Natural killer cell (primary cell): ENCODE data around the gene TBL3. TPM values are rescaled to one million over a fixed set of nuclear protein-coding genes. Genes with fewer than 3 reads are reported as not detected.

Experiments used
- ATAC-seq, 3 donors: fragments of 150-1000 bp in 2 of 3; fragments of 200-7000 bp in 1 of 3; cut with Tn5 transposase; 1 replicate in 1 of 3; 2 replicates in 2 of 3; pipeline ENCODE4 v1.10.0; 2021; ENCODE audit warnings: mild to moderate bottlenecking in 2 of 3, moderate library complexity in 2 of 3
- DNase-seq, 2 donors: peaks; one replicate each; pipeline versions ENCODE4 v3.0.0 to v3.0.0-alpha.2; 2013 to 2021; ENCODE audit warnings: mixed read lengths in 1 of 2
- H3K27ac ChIP-seq: one replicate; pipeline ENCODE4 v1.5.1; 2013; ENCODE audit warnings: mild to moderate bottlenecking, low read length
- H3K27me3 ChIP-seq: one replicate; pipeline ENCODE4 v1.6.1; 2013; ENCODE audit warnings: low read length; ENCODE audit not compliant: control insufficient read depth, insufficient read depth
- H3K36me3 ChIP-seq: one replicate; pipeline ENCODE4 v1.6.1; 2013; ENCODE audit warnings: low read length; ENCODE audit not compliant: control insufficient read depth, insufficient read depth
- H3K4me1 ChIP-seq: one replicate; pipeline ENCODE4 v1.6.1; 2013; ENCODE audit warnings: low read length; ENCODE audit not compliant: control insufficient read depth, insufficient read depth
- H3K4me3 ChIP-seq: one replicate; pipeline ENCODE4 v1.5.1; 2013; ENCODE audit warnings: low read length
- H3K9me3 ChIP-seq: one replicate; pipeline ENCODE4 v1.6.1; 2013; ENCODE audit warnings: low read length; ENCODE audit not compliant: control insufficient read depth, insufficient read depth
- H3K27ac Mint-ChIP-seq, 2 donors: one replicate each; pipeline ENCODE4 v1.8.0; 2022; ENCODE audit warnings: mild to moderate bottlenecking in 2 of 2, mixed read lengths in 2 of 2, moderate library complexity in 1 of 2
- H3K27me3 Mint-ChIP-seq, 2 donors: one replicate each; pipeline ENCODE4 v1.8.0; 2022; ENCODE audit warnings: low read depth in 2 of 2, mixed read lengths in 2 of 2
- H3K36me3 Mint-ChIP-seq: one replicate; pipeline ENCODE4 v1.8.0; 2022; ENCODE audit warnings: mixed read lengths
- H3K4me1 Mint-ChIP-seq, 2 donors: one replicate each; pipeline ENCODE4 v1.8.0; 2022; ENCODE audit warnings: mixed read lengths in 2 of 2
- H3K4me3 Mint-ChIP-seq: one replicate; pipeline ENCODE4 v1.8.0; 2022; ENCODE audit warnings: mild to moderate bottlenecking, moderate library complexity, mixed read lengths
- H3K9me3 Mint-ChIP-seq, 2 donors: one replicate each; pipeline ENCODE4 v1.8.0; 2022; ENCODE audit warnings: mixed read lengths in 2 of 2
- CTCF ChIP-seq: fragments of 200-600 bp; IDR thresholded peaks from one replicate; pipeline ENCODE4 v1.8.0; 2022; ENCODE audit warnings: antibody characterized with exemption
- WGBS: methylation state at CpG from one replicate; pipeline ENCODE4 v1.1.7; 2013; ENCODE audit warnings: missing lambda C conversion rate; ENCODE audit not compliant: insufficient coverage; 5-methylcytosine and 5-hydroxymethylcytosine counted together
- intact Hi-C: fragments of 100-400 bp; cut with micrococcal nuclease; formaldehyde crosslinking; loops from one replicate; pipeline ENCODE4 v1.14.2; 2022
- total RNA-seq, 4 donors: library from RNA; stranded (reverse); fragments of 120-200 nt in 1 of 4; gene quantifications; one replicate each; pipeline versions ENCODE4 v1.2.3 to v1.2.4, GENCODE V29; 2013 to 2022

Gene TBL3
- total RNA-seq, 3 donors from 2014 or later (not counting 1 experiment from before 2014, with no cell fraction given) = 25.1 to 28.9 (median 28.1) TPM

GRCh38 chr16:1958715-1959268 is 13.1 kb upstream of the TBL3 start:
- no peak for ATAC-seq

DNA sequence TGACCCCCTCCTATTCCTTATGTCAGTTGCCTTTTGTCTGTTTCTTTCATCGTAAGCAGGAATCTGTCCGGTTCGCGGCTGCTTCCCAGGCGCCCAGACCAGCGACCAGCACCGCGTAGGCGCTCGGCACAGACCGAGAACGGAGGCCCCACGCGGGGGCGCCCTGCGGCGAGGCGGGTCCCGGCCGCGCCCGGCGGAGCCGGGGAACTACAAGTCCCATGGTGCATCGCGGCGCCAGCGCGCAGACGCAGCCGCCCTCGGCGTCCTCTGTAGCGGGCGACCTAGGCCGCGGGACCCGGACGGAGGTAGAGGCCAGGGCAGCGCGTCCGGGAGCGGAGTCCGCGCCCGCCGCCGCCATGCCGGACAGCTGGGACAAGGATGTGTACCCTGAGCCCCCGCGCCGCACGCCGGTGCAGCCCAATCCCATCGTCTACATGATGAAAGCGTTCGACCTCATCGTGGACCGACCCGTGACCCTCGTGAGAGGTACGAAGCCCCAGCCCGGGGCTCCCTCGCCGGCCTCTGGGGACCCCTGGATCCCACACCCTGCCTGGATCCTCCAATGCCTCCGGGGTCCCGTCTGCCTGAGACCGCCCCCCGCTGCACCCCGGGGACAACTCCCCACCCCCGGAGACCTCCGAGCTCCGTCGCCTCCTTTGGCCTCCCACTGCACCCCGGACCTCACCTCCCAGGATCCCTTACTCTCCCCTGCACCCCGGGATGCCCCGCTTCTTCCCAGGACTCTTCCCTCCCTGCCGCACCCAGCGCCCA is 12.4 kb upstream of the TBL3 start, which contains the start of gene NDUFB10:
TSS of gene NDUFB10 (plus strand) at position 270 of the 771 bp plus-strand sequence. CDS start at position 357, 87 bp downstream.
- no peaks in the 10 kb centered on the region for H3K9me3 Mint-ChIP-seq
- DNase-seq (peak; percentile 83 to 96), ATAC-seq (peak; percentile 89 to 94 (median 90))
- TF ChIP-seq CTCF = peak; percentile 30
- no peaks in the 10 kb centered on the region for H3K27me3 ChIP-seq
- under 1% methylated on average over 79 of the region's 79 CpGs for WGBS
- peak within 1 kb of the TSS; percentile 91 for H3K4me3 Mint-ChIP-seq
- no peaks in the 10 kb centered on the region for H3K9me3 ChIP-seq
- intact Hi-C loops = no loop called here
- H3K27me3 Mint-ChIP-seq = no peaks in the 10 kb centered on the region
- peaks cover 29 to 31% of the 10 kb centered on the region in 2 donors for H3K4me1 Mint-ChIP-seq
- no peaks in the 10 kb centered on the region for H3K36me3 Mint-ChIP-seq
- H3K27ac Mint-ChIP-seq = peak within 1 kb of the TSS; percentile 56 to 85
- H3K27ac ChIP-seq = peak within 1 kb of the TSS; percentile 65
- peak within 1 kb of the TSS; percentile 78 for H3K4me3 ChIP-seq
- peaks cover 20% of the 10 kb centered on the region for H3K36me3 ChIP-seq
- peaks cover 49% of the 10 kb centered on the region for H3K4me1 ChIP-seq

More at GRCh38 chr16:1958715-1959268, 13.1 kb upstream of the TBL3 start:
- 44% methylated on average over 14 of the region's 14 CpGs for WGBS
- no peaks in the 10 kb centered on the region for H3K9me3 ChIP-seq
- no peak overlapping the region for H3K27ac ChIP-seq
- peaks cover 20% of the 10 kb centered on the region for H3K36me3 ChIP-seq
- peak overlapping the region; percentile 7 for H3K4me3 ChIP-seq
- intact Hi-C loops = no loop called here
- peaks cover 23 to 24% of the 10 kb centered on the region in 2 donors for H3K4me1 Mint-ChIP-seq
- H3K27ac Mint-ChIP-seq = peak overlapping the region; percentile 56 to 85
- no peak for TF ChIP-seq CTCF
- H3K4me1 ChIP-seq = peaks cover 45% of the 10 kb centered on the region
- DNase-seq = no peak
- no peaks in the 10 kb centered on the region for H3K27me3 Mint-ChIP-seq
- H3K4me3 Mint-ChIP-seq = peak overlapping the region; percentile 91
- no peaks in the 10 kb centered on the region for H3K36me3 Mint-ChIP-seq
- no peaks in the 10 kb centered on the region for H3K27me3 ChIP-seq
- H3K9me3 Mint-ChIP-seq = no peaks in the 10 kb centered on the region

GRCh38 chr16:1960665-1961630 is 10.9 kb upstream of the TBL3 start:
- peak in 1 of 2 donors; percentile 56 for DNase-seq
- Histone ChIP-seq H3K4me1 (peaks cover 58% of the 10 kb centered on the region), H3K36me3 (peaks cover 20% of the 10 kb centered on the region), H3K9me3 (no peaks in the 10 kb centered on the region), H3K27ac (no peak overlapping the region), H3K4me3 (no peak overlapping the region), H3K27me3 (no peaks in the 10 kb centered on the region)
- H3K4me1 Mint-ChIP-seq = peaks cover 41% of the 10 kb centered on the region in 2 donors
- no peak for ATAC-seq
- peak overlapping the region; percentile 91 for H3K4me3 Mint-ChIP-seq
- H3K27me3 Mint-ChIP-seq = no peaks in the 10 kb centered on the region
- WGBS = 60% methylated on average over 20 of the region's 20 CpGs
- H3K27ac Mint-ChIP-seq = peak overlapping the region; percentile 56 to 85
- intact Hi-C loops = no loop called here
- H3K9me3 Mint-ChIP-seq = no peaks in the 10 kb centered on the region
- H3K36me3 Mint-ChIP-seq = no peaks in the 10 kb centered on the region
- TF ChIP-seq CTCF = no peak
